ENCODE measurements around the gene FBLN5. TPM values are rescaled to one million over a fixed set of nuclear protein-coding genes. Genes with fewer than 3 reads are reported as not detected.

The FBLN5 gene
- total RNA-seq, 2 experiments from 2014 or later = 1.2 to 1.6 TPM

- no peaks in the 10 kb centered on the region for H3K36me3 Mint-ChIP-seq (ENCODE audit: low read depth)
- no peak overlapping the region for H3K4me3 Mint-ChIP-seq
- intact Hi-C loops (cut with micrococcal nuclease) = loop anchor here (5.0 kb wide), 1 partner anchor 172 kb away; no protein-coding TSS in a partner anchor
- peaks cover 53% of the 10 kb centered on the region for H3K4me1 Mint-ChIP-seq (ENCODE audit: low read depth)
- no peak overlapping the region for H3K27ac Mint-ChIP-seq
- H3K9me3 Mint-ChIP-seq = no peaks in the 10 kb centered on the region
- no peaks in the 10 kb centered on the region for H3K27me3 Mint-ChIP-seq (ENCODE audit: low read depth)
- DNase-seq = no peak
- CTCF ChIA-PET = interaction anchor here (0.8 to 0.9 kb wide), 2 partner anchors 9 to 175 kb away, joined by 4 to 5 read pairs; no protein-coding TSS in a partner anchor
Measured at GRCh38 chr14:91889477-91890211, 57.9 kb downstream of the FBLN5 start.

GRCh38 chr14:91888641-91889476, 58.6 kb downstream of the FBLN5 start:
- Mint-ChIP-seq H3K4me1 (ENCODE audit: low read depth) (peaks cover 50% of the 10 kb centered on the region), H3K27ac (no peak overlapping the region), H3K9me3 (no peaks in the 10 kb centered on the region), H3K4me3 (no peak overlapping the region), H3K36me3 (ENCODE audit: low read depth) (no peaks in the 10 kb centered on the region), H3K27me3 (ENCODE audit: low read depth) (no peaks in the 10 kb centered on the region)
- CTCF ChIA-PET = interaction anchor here (0.8 to 0.9 kb wide), 2 partner anchors 10 to 25 kb away, joined by 3 to 5 read pairs; no protein-coding TSS in a partner anchor
- no peak for DNase-seq
- intact Hi-C loops (cut with micrococcal nuclease) = no loop called here

- Mint-ChIP-seq H3K36me3 (ENCODE audit: low read depth) (no peaks in the 10 kb centered on the region), H3K4me1 (ENCODE audit: low read depth) (peaks cover 35% of the 10 kb centered on the region), H3K27me3 (ENCODE audit: low read depth) (no peaks in the 10 kb centered on the region), H3K9me3 (no peaks in the 10 kb centered on the region), H3K27ac (no peak overlapping the region), H3K4me3 (no peak overlapping the region)
- intact Hi-C loops (cut with micrococcal nuclease) = no loop called here
- CTCF ChIA-PET = no interaction called here
- no peak for DNase-seq
Measured at GRCh38 chr14:91886961-91887360, 60.5 kb downstream of the FBLN5 start.

- no peak for DNase-seq
- CTCF ChIA-PET = no interaction called here
- Mint-ChIP-seq H3K36me3 (ENCODE audit: low read depth) (no peaks in the 10 kb centered on the region), H3K9me3 (no peaks in the 10 kb centered on the region), H3K27me3 (ENCODE audit: low read depth) (no peaks in the 10 kb centered on the region), H3K4me3 (no peak overlapping the region), H3K27ac (no peak overlapping the region), H3K4me1 (ENCODE audit: low read depth) (peaks cover 31% of the 10 kb centered on the region)
- intact Hi-C loops (cut with micrococcal nuclease) = no loop called here
Measured at GRCh38 chr14:91885839-91886238, 61.7 kb downstream of the FBLN5 start.

GRCh38 chr14:91885113-91885712, 62.3 kb downstream of the FBLN5 start:
- intact Hi-C loops (cut with micrococcal nuclease) = no loop called here
- Mint-ChIP-seq H3K27me3 (ENCODE audit: low read depth) (no peaks in the 10 kb centered on the region), H3K9me3 (no peaks in the 10 kb centered on the region), H3K4me1 (ENCODE audit: low read depth) (peaks cover 31% of the 10 kb centered on the region), H3K36me3 (ENCODE audit: low read depth) (no peaks in the 10 kb centered on the region), H3K4me3 (no peak overlapping the region), H3K27ac (no peak overlapping the region)
- DNase-seq = no peak
- CTCF ChIA-PET = no interaction called here

- no peak for DNase-seq
- peaks cover 31% of the 10 kb centered on the region for H3K4me1 Mint-ChIP-seq (ENCODE audit: low read depth)
- no peaks in the 10 kb centered on the region for H3K9me3 Mint-ChIP-seq
- H3K36me3 Mint-ChIP-seq (ENCODE audit: low read depth) = no peaks in the 10 kb centered on the region
- no peak overlapping the region for H3K4me3 Mint-ChIP-seq
- no peaks in the 10 kb centered on the region for H3K27me3 Mint-ChIP-seq (ENCODE audit: low read depth)
- CTCF ChIA-PET = no interaction called here
- H3K27ac Mint-ChIP-seq = no peak overlapping the region
- intact Hi-C loops (cut with micrococcal nuclease) = no loop called here
Measured at GRCh38 chr14:91884664-91885063, 62.8 kb downstream of the FBLN5 start.

- H3K4me1 Mint-ChIP-seq (ENCODE audit: low read depth) = peaks cover 27% of the 10 kb centered on the region
Measured at GRCh38 chr14:91883753-91884152, 63.7 kb downstream of the FBLN5 start.

GRCh38 chr14:91882776-91883175, 64.7 kb downstream of the FBLN5 start:
- no peaks in the 10 kb centered on the region for H3K9me3 Mint-ChIP-seq
- intact Hi-C loops (cut with micrococcal nuclease) = no loop called here
- no peak overlapping the region for H3K4me3 Mint-ChIP-seq
- peaks cover 27% of the 10 kb centered on the region for H3K4me1 Mint-ChIP-seq (ENCODE audit: low read depth)
- H3K27me3 Mint-ChIP-seq (ENCODE audit: low read depth) = no peaks in the 10 kb centered on the region
- H3K36me3 Mint-ChIP-seq (ENCODE audit: low read depth) = no peaks in the 10 kb centered on the region
- no peak for DNase-seq
- H3K27ac Mint-ChIP-seq = no peak overlapping the region
- CTCF ChIA-PET = interaction anchor here (0.8 to 1.6 kb wide), 4 partner anchors 9 to 113 kb away, joined by 3 to 6 read pairs (median 4); no protein-coding TSS in a partner anchor

More at GRCh38 chr14:91883753-91884152, 63.7 kb downstream of the FBLN5 start:
- H3K27ac Mint-ChIP-seq = no peak overlapping the region
- no peak overlapping the region for H3K4me3 Mint-ChIP-seq
- H3K9me3 Mint-ChIP-seq = no peaks in the 10 kb centered on the region
- intact Hi-C loops (cut with micrococcal nuclease) = no loop called here
- no peaks in the 10 kb centered on the region for H3K36me3 Mint-ChIP-seq (ENCODE audit: low read depth)
- CTCF ChIA-PET = interaction anchor here (1.1 kb wide), 1 partner anchor 11 kb away, joined by 5 read pairs; no protein-coding TSS in a partner anchor
- no peak for DNase-seq
- H3K27me3 Mint-ChIP-seq (ENCODE audit: low read depth) = no peaks in the 10 kb centered on the region

GRCh38 chr14:91882369-91882768, 65.1 kb downstream of the FBLN5 start:
- H3K27me3 Mint-ChIP-seq (ENCODE audit: low read depth) = no peaks in the 10 kb centered on the region
- no peaks in the 10 kb centered on the region for H3K9me3 Mint-ChIP-seq
- intact Hi-C loops (cut with micrococcal nuclease) = no loop called here
- no peak overlapping the region for H3K27ac Mint-ChIP-seq
- no peak for DNase-seq
- H3K36me3 Mint-ChIP-seq (ENCODE audit: low read depth) = no peaks in the 10 kb centered on the region
- H3K4me1 Mint-ChIP-seq (ENCODE audit: low read depth) = peaks cover 31% of the 10 kb centered on the region
- CTCF ChIA-PET = interaction anchor here (1.6 kb wide), 1 partner anchor 10 kb away, joined by 6 read pairs; no protein-coding TSS in a partner anchor
- no peak overlapping the region for H3K4me3 Mint-ChIP-seq

- intact Hi-C loops (cut with micrococcal nuclease) = no loop called here
- H3K4me3 Mint-ChIP-seq = no peak overlapping the region
Measured at GRCh38 chr14:91879196-91879595, 68.3 kb downstream of the FBLN5 start.

GRCh38 chr14:91878274-91878673, 69.2 kb downstream of the FBLN5 start:
- intact Hi-C loops (cut with micrococcal nuclease) = no loop called here
- Mint-ChIP-seq H3K4me1 (ENCODE audit: low read depth) (peaks cover 59% of the 10 kb centered on the region), H3K4me3 (no peak overlapping the region), H3K9me3 (no peaks in the 10 kb centered on the region), H3K27me3 (ENCODE audit: low read depth) (no peaks in the 10 kb centered on the region), H3K36me3 (ENCODE audit: low read depth) (no peaks in the 10 kb centered on the region), H3K27ac (no peak overlapping the region)
- CTCF ChIA-PET = no interaction called here
- no peak for DNase-seq

More at GRCh38 chr14:91879196-91879595, 68.3 kb downstream of the FBLN5 start:
- no peak overlapping the region for H3K27ac Mint-ChIP-seq
- DNase-seq = no peak
- no peaks in the 10 kb centered on the region for H3K9me3 Mint-ChIP-seq
- H3K4me1 Mint-ChIP-seq (ENCODE audit: low read depth) = peaks cover 52% of the 10 kb centered on the region
- CTCF ChIA-PET = no interaction called here
- H3K36me3 Mint-ChIP-seq (ENCODE audit: low read depth) = no peaks in the 10 kb centered on the region
- H3K27me3 Mint-ChIP-seq (ENCODE audit: low read depth) = no peaks in the 10 kb centered on the region

- intact Hi-C loops (cut with micrococcal nuclease) = no loop called here
- Mint-ChIP-seq H3K9me3 (no peaks in the 10 kb centered on the region), H3K4me1 (ENCODE audit: low read depth) (peaks cover 68% of the 10 kb centered on the region), H3K27me3 (ENCODE audit: low read depth) (no peaks in the 10 kb centered on the region), H3K36me3 (ENCODE audit: low read depth) (no peaks in the 10 kb centered on the region), H3K4me3 (no peak overlapping the region), H3K27ac (no peak overlapping the region)
- CTCF ChIA-PET = no interaction called here
- DNase-seq = no peak
Measured at GRCh38 chr14:91877376-91877915, 70.0 kb downstream of the FBLN5 start.
